HEK293T (cell line): ENCODE measurements around the gene PTPRM.

Experiments
- ARNT ChIP-seq: fragments of 450-650 bp; IDR thresholded peaks from 2 replicates; pipeline ENCODE4 v1.6.1; 2017; ENCODE audit warnings: mild to moderate bottlenecking
- CTBP1 ChIP-seq: fragments of 450-650 bp; IDR thresholded peaks from 2 replicates; pipeline ENCODE4 v1.6.1; 2016; ENCODE audit warnings: borderline replicate concordance
- ELF4 ChIP-seq: fragments of 450-650 bp; IDR thresholded peaks from 2 replicates; pipeline ENCODE4 v1.6.1; 2017; ENCODE audit warnings: antibody characterized with exemption
- FOXM1 ChIP-seq: fragments of 450-650 bp; IDR thresholded peaks from 2 replicates; pipeline ENCODE4 v1.6.1; 2017; ENCODE audit warnings: mild to moderate bottlenecking, borderline replicate concordance
- NFRKB ChIP-seq: fragments of 450-650 bp; IDR thresholded peaks from 2 replicates; pipeline ENCODE4 v1.6.1; 2016; ENCODE audit warnings: mild to moderate bottlenecking, moderate library complexity
- SP1 ChIP-seq: fragments of 450-650 bp; IDR thresholded peaks from 2 replicates; pipeline ENCODE4 v1.6.1; 2017
- SUZ12 ChIP-seq: fragments of 450-650 bp; IDR thresholded peaks from 2 replicates; pipeline ENCODE4 v1.6.1; 2016; ENCODE audit warnings: mild to moderate bottlenecking
- TARDBP ChIP-seq: fragments of 450-650 bp; IDR thresholded peaks from 2 replicates; pipeline ENCODE4 v1.6.1; 2016
- ZNF384 ChIP-seq: fragments of 450-650 bp; IDR thresholded peaks from 2 replicates; pipeline ENCODE4 v1.6.1; 2016

- TF ChIP-seq FOXM1 (no peak), SUZ12 (no peak), ZNF384 (no peak), NFRKB (no peak), CTBP1 (no peak), ELF4 (no peak), SP1 (no peak), ARNT (no peak), TARDBP (no peak)
These were observed 863.9 kb downstream of the PTPRM start for GRCh38 chr18:8431036-8431435.
